OCI-LY3 (cell line): ENCODE data around the gene MUC12.
"Not testable (repeated sequence)": the region's sequence is repeated elsewhere in the genome, so short reads cannot be mapped to it uniquely, and the experiment has no call there.

Source experiments
- H2AFZ ChIP-seq: fragments of 200-600, 300-600 bp; shearing (Covaris generic); 2 replicates; pipeline ENCODE4 v1.6.0; 2014; ENCODE audit warnings: antibody characterized with exemption, low read depth, low read length
- H3K27ac ChIP-seq: fragments of 200-600, 300-600 bp; sonication (generic); 2 replicates; pipeline ENCODE4 v1.5.1; 2014; ENCODE audit warnings: mild to moderate bottlenecking, low read length, moderate library complexity, mixed read lengths
- H3K27me3 ChIP-seq: fragments of 200-600, 300-600 bp; sonication (generic); 2 replicates; pipeline ENCODE4 v1.6.1; 2014; ENCODE audit warnings: low read depth, low read length, mixed read lengths
- H3K36me3 ChIP-seq: fragments of 200-600, 300-600 bp; sonication (generic); replicated peaks from 2 replicates; pipeline ENCODE3; 2014; ENCODE audit warnings: low read depth, low read length, mixed read lengths
- H3K4me1 ChIP-seq: fragments of 300-600, 200-600 bp; sonication (generic); 2 replicates; pipeline ENCODE4 v1.6.1; 2014; ENCODE audit warnings: low read length, mixed read lengths
- H3K4me2 ChIP-seq: fragments of 200-600, 300-600 bp; sonication (generic); 2 replicates; pipeline ENCODE4 v1.6.1; 2014; ENCODE audit warnings: low read length, mixed read lengths
- H3K4me3 ChIP-seq: fragments of 300-600, 200-600 bp; sonication (generic); 2 replicates; pipeline ENCODE4 v1.5.1; 2014; ENCODE audit warnings: antibody characterized with exemption, mild to moderate bottlenecking, low read length, moderate library complexity
- H3K79me2 ChIP-seq: fragments of 300-600, 200-600 bp; shearing (Covaris generic); 2 replicates; pipeline ENCODE4 v1.6.1; 2014; ENCODE audit warnings: mild to moderate bottlenecking, low read length, mixed read lengths
- H3K9ac ChIP-seq: fragments of 300-600, 200-600 bp; shearing (Covaris generic); 2 replicates; pipeline ENCODE4 v1.6.0; 2014; ENCODE audit warnings: mild to moderate bottlenecking, low read length, moderate library complexity
- H3K9me3 ChIP-seq: fragments of 200-600, 300-600 bp; shearing (Covaris generic); 2 replicates; pipeline ENCODE4 v1.6.1; 2014; ENCODE audit warnings: low read length, mixed read lengths; ENCODE audit not compliant: insufficient read depth
- H4K20me1 ChIP-seq: fragments of 200-600, 300-600 bp; sonication (generic); 2 replicates; pipeline ENCODE4 v1.6.1; 2016; ENCODE audit warnings: low read length, mixed read lengths; ENCODE audit not compliant: insufficient read depth
- EZH2phosphoT487 ChIP-seq: fragments of 200-600 bp; shearing (Covaris generic); IDR thresholded peaks from 2 replicates; pipeline ENCODE4 v1.6.1; 2018; ENCODE audit warnings: antibody characterized with exemption, mixed run types, low read depth
- TF ChIP-seq, protein P1 (sequence below): fragments of 200-600, 300-600 bp; sonication (generic); IDR thresholded peaks from 2 replicates; pipeline ENCODE4 v1.5.1; 2014; ENCODE audit warnings: antibody characterized with exemption, low read length, low read depth

Gene MUC12

DNA sequence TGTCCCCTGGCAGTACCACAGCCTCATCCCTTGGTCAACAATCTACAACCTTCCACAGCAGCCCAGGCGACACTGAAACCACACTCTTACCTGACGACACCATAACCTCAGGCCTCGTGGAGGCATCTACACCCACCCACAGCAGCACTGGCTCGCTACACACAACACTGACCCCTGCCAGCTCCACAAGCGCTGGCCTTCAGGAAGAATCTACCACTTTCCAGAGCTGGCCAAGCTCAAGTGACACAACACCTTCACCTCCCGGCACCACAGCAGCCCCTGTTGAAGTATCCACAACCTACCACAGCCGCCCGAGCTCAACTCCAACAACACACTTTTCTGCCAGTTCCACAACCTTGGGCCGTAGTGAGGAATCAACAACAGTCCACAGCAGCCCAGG lies 30.0 kb downstream of the MUC12 start:
- H3K27ac ChIP-seq, H2AFZ ChIP-seq, H3K27me3 ChIP-seq, H3K9ac ChIP-seq, H3K4me1 ChIP-seq, H4K20me1 ChIP-seq, H3K79me2 ChIP-seq, H3K9me3 ChIP-seq, H3K36me3 ChIP-seq, H3K4me2 ChIP-seq, H3K4me3 ChIP-seq: not testable (repeated sequence)

DNA sequence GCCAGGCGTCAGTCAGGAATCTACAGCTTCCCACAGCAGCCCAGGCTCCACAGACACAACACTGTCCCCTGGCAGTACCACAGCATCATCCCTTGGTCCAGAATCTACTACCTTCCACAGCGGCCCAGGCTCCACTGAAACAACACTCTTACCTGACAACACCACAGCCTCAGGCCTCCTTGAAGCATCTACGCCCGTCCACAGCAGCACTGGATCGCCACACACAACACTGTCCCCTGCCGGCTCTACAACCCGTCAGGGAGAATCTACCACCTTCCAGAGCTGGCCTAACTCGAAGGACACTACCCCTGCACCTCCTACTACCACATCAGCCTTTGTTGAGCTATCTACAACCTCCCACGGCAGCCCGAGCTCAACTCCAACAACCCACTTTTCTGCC lies 30.7 kb downstream of the MUC12 start:
- H3K9ac ChIP-seq, H3K9me3 ChIP-seq, H3K79me2 ChIP-seq: not testable (repeated sequence)

DNA sequence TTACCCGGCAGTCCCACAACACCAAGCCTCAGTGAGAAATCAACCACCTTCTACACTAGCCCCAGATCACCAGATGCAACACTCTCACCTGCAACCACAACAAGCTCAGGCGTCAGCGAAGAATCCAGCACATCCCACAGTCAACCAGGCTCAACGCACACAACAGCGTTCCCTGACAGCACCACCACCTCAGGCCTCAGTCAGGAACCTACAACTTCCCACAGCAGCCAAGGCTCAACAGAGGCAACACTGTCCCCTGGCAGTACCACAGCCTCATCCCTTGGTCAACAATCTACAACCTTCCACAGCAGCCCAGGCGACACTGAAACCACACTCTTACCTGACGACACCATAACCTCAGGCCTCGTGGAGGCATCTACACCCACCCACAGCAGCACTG lies 33.0 kb downstream of the MUC12 start:
- H3K9me3 ChIP-seq, H3K9ac ChIP-seq, H3K4me1 ChIP-seq, H3K36me3 ChIP-seq, H4K20me1 ChIP-seq, H3K4me3 ChIP-seq, H3K27me3 ChIP-seq, H3K4me2 ChIP-seq, H3K79me2 ChIP-seq, H2AFZ ChIP-seq, H3K27ac ChIP-seq: not testable (repeated sequence)

More for the DNA sequence above, 30.7 kb downstream of the MUC12 start:
- H3K4me1 ChIP-seq, H4K20me1 ChIP-seq, H3K27me3 ChIP-seq, H3K36me3 ChIP-seq, H3K4me2 ChIP-seq, H3K27ac ChIP-seq, H3K4me3 ChIP-seq, H2AFZ ChIP-seq: not testable (repeated sequence)

DNA sequence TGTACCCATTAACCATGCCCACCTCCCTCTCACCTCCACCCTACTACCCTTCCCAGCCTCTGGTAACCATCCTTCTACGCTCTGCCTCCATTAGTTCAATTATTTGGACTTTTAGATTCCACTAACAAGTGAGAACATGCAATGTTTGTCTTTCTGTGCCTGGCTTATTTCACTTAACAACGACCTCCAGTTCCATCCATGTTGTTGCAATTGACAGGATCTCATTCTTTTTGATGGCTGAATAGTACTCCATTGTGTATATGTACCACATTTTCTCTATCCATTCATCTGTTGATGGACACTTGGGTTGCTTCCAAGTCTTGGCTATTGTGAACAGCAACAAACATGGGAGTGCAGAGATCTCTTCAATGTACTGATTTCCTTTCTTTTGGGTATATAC lies 38.0 kb downstream of the MUC12 start:
- H4K20me1 ChIP-seq, H3K27ac ChIP-seq, H3K4me3 ChIP-seq, H3K36me3 ChIP-seq, H3K27me3 ChIP-seq, H3K9ac ChIP-seq, H3K4me1 ChIP-seq, H2AFZ ChIP-seq, H3K79me2 ChIP-seq, H3K9me3 ChIP-seq, H3K4me2 ChIP-seq: not testable (repeated sequence)

DNA sequence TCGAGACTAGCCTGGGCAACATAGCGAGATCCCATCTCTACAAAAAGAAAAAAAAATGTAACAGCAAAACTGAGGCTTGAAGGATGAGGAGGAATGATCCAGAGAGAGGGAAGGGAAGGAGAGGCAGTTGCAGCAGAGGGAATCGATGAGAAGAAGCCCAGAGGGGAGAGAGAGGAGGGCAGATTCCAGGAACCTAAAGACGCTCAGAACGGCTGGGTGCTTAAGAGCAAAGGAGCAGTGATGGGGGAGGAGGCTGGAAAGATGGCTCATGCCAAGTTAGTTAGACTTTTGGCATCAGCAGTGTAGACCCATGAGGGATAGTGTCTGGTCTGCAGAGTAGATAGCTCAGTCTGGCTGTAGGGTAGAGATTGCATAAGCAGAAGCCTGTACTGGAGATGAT lies 40.3 kb downstream of the MUC12 start:
- H3K27ac ChIP-seq: no peak overlapping the region
- H3K27me3 ChIP-seq: no peaks in the 10 kb centered on the region
- H3K9ac ChIP-seq: no peak overlapping the region
- TF ChIP-seq, protein P1, sequence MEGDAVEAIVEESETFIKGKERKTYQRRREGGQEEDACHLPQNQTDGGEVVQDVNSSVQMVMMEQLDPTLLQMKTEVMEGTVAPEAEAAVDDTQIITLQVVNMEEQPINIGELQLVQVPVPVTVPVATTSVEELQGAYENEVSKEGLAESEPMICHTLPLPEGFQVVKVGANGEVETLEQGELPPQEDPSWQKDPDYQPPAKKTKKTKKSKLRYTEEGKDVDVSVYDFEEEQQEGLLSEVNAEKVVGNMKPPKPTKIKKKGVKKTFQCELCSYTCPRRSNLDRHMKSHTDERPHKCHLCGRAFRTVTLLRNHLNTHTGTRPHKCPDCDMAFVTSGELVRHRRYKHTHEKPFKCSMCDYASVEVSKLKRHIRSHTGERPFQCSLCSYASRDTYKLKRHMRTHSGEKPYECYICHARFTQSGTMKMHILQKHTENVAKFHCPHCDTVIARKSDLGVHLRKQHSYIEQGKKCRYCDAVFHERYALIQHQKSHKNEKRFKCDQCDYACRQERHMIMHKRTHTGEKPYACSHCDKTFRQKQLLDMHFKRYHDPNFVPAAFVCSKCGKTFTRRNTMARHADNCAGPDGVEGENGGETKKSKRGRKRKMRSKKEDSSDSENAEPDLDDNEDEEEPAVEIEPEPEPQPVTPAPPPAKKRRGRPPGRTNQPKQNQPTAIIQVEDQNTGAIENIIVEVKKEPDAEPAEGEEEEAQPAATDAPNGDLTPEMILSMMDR: no peak
- TF ChIP-seq EZH2phosphoT487: no peak
- no peak overlapping the region for H2AFZ ChIP-seq
- H3K4me2 ChIP-seq: no peak overlapping the region
- no peaks in the 10 kb centered on the region for H3K4me1 ChIP-seq
- no peaks in the 10 kb centered on the region for H3K9me3 ChIP-seq
- H3K36me3 ChIP-seq: no peaks in the 10 kb centered on the region
- H4K20me1 ChIP-seq: no peaks in the 10 kb centered on the region
- H3K4me3 ChIP-seq: no peak overlapping the region
- H3K79me2 ChIP-seq: no peaks in the 10 kb centered on the region

DNA sequence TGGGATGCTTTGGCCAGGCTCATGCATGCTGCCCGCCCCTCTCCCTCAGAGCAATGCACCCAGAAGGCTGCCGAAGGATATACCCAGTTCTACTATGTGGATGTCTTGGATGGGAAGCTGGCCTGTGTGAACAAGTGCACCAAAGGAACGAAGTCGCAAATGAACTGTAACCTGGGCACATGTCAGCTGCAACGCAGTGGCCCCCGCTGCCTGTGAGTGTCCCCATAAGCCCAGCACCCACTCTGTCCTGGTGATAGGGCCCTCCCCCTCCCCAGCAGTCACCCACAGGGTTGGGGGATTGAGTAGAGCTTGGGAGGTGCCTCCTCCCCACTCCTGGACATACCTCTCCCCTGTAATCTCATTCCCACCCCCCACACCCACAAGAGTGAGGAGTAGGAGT lies 43.6 kb downstream of the MUC12 start:
- Histone ChIP-seq H2AFZ (no peak overlapping the region), H3K9me3 (no peaks in the 10 kb centered on the region), H3K4me1 (peaks cover 9% of the 10 kb centered on the region), H3K27me3 (no peaks in the 10 kb centered on the region), H3K9ac (no peak overlapping the region), H3K79me2 (no peaks in the 10 kb centered on the region), H4K20me1 (no peaks in the 10 kb centered on the region), H3K4me2 (no peak overlapping the region), H3K36me3 (no peaks in the 10 kb centered on the region), H3K27ac (no peak overlapping the region), H3K4me3 (no peak overlapping the region)
- TF ChIP-seq EZH2phosphoT487: no peak
- TF ChIP-seq, protein P1: no peak
